Sciatic nerve (tissue), 2 donors: ENCODE measurements around the gene GPR34. TPM values are rescaled to one million over a fixed set of nuclear protein-coding genes. Genes with fewer than 3 reads are reported as not detected.
"Not testable (repeated sequence)": the region's sequence is repeated elsewhere in the genome, so short reads cannot be mapped to it uniquely, and the experiment has no call there.

Source experiments
- ATAC-seq: fragments of 200-7000 bp; cut with Tn5 transposase; one replicate; pipeline ENCODE4 v1.9.1; 2020; ENCODE audit warnings: mild to moderate bottlenecking, moderate library complexity
- DNase-seq: peaks from one replicate; pipeline ENCODE4 v3.0.0-alpha.2; 2020; ENCODE audit warnings: low spot score
- intact Hi-C: fragments of 100-400 bp; cut with DNase I; formaldehyde crosslinking; loops from one replicate; pipeline ENCODE4 v1.14.2; 2022
- total RNA-seq: library from RNA; stranded (reverse); fragmentation: NEBNext Ultra II Directional; extraction: Animal tissue kit (Norgen Biotek cat#: 25700); gene quantifications from one replicate; pipeline ENCODE4 v1.2.1, GENCODE V29; 2021
- donor health status: DM: no; HTN: no; CAD: no.
- donor health status: DM: no; HTN: no; CAD: no.

Gene GPR34, protein sequence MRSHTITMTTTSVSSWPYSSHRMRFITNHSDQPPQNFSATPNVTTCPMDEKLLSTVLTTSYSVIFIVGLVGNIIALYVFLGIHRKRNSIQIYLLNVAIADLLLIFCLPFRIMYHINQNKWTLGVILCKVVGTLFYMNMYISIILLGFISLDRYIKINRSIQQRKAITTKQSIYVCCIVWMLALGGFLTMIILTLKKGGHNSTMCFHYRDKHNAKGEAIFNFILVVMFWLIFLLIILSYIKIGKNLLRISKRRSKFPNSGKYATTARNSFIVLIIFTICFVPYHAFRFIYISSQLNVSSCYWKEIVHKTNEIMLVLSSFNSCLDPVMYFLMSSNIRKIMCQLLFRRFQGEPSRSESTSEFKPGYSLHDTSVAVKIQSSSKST
- 10.3 TPM for total RNA-seq

- intact Hi-C loops, result no loop called here
- no peak for ATAC-seq
- no peak for DNase-seq
Observed at GRCh38 chrX:41688835-41689234, at the start of gene GPR34. TSS of gene GPR34 (plus strand) at chrX:41688973. CDS start at chrX:41695634, 6,661 bp downstream.

GRCh38 chrX:41646201-41646600 lies 42.6 kb upstream of the GPR34 start:
- DNase-seq, intact Hi-C loops, ATAC-seq: not testable (repeated sequence)

GRCh38 chrX:41653125-41653524 lies 35.6 kb upstream of the GPR34 start:
- intact Hi-C loops, result no loop called here
- ATAC-seq (no peak), DNase-seq (no peak)

- ATAC-seq (no peak), DNase-seq (no peak)
- intact Hi-C loops, result no loop called here
Observed at GRCh38 chrX:41655101-41655500, 33.7 kb upstream of the GPR34 start.

- DNase-seq (no peak), ATAC-seq (no peak)
- intact Hi-C loops, result no loop called here
Observed at GRCh38 chrX:41655631-41656030, 33.1 kb upstream of the GPR34 start.

GRCh38 chrX:41661366-41662095 lies 27.2 kb upstream of the GPR34 start:
- DNase-seq, result no peak
- ATAC-seq, result no peak
- intact Hi-C loops, result no loop called here

GRCh38 chrX:41664375-41664901 lies 24.3 kb upstream of the GPR34 start:
- ATAC-seq (no peak), DNase-seq (no peak)
- intact Hi-C loops, result no loop called here

GRCh38 chrX:41664908-41665307 lies 23.9 kb upstream of the GPR34 start:
- intact Hi-C loops, result no loop called here
- ATAC-seq (no peak), DNase-seq (no peak)

- DNase-seq (no peak), ATAC-seq (no peak)
- intact Hi-C loops, result no loop called here
Observed at GRCh38 chrX:41665686-41666085, 23.1 kb upstream of the GPR34 start.

DNA sequence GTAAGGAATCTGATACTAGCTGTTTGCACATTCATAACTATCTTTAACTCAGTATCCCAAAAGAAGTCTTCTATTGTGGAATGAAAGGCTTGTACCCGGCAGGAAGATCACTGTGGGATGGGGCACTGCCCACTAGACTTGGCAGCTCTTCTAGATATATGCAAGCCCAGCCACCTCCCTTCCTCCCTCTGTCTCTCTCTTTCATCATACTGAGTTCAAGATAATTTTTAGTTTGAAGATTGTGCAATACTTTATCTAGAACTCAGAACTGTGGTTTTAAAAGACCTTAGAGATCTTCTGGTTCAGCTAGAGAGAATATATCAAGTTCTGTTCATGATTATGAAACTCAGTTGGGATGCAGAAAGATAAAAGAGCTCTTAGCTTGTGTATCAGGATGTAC lies 22.5 kb upstream of the GPR34 start:
- intact Hi-C loops, result no loop called here
- ATAC-seq (peak; percentile 45), DNase-seq (no peak)

- intact Hi-C loops, result no loop called here
- DNase-seq, result no peak
- no peak for ATAC-seq
Observed at GRCh38 chrX:41667631-41668030, 21.1 kb upstream of the GPR34 start.

- intact Hi-C loops, result no loop called here
- DNase-seq (no peak), ATAC-seq (no peak)
Observed at GRCh38 chrX:41670112-41670511, 18.7 kb upstream of the GPR34 start.

DNA sequence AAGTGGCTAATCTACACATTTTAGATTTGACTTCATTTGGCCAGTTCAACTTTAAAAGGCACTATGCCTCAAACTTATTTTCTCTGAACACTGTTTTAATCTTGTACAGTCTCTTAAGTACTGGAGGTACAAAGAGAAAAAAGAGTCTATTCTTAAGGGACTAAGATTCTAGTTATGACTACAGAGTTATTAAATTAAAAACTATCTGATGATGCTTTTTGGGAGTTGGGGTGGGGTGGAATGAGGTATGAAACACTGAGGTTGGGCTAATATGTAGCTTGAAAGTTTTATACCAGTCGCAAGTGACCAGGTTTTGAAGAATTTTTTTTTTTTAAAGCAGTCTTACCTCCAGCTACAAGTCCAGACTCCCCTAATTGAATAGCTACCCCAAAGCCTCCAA lies 17.7 kb upstream of the GPR34 start:
- ATAC-seq, result no peak
- DNase-seq, result no peak
- intact Hi-C loops, result no loop called here

GRCh38 chrX:41672643-41673042 lies 16.1 kb upstream of the GPR34 start:
- DNase-seq (no peak), ATAC-seq (no peak)
- intact Hi-C loops, result no loop called here

DNA sequence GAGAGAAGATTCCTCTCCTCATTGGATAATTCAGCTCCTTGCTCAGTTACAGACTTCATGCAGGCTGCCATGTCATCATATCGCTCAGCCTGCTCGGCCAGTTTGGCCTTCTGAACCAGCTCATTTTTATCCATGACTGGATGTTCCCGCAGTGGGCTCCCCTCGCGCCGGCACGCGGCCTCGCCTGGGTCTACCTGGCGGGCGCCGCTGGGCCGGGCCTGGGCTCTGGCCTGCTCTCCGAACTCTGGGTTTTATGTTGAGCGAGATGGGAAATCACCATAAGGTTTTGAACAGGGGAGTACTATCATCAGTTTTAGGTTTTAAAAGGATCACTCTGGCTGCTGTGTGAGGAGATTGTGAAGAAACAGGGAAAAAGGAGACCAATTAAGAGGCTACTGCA lies 12.4 kb upstream of the GPR34 start:
- ATAC-seq, DNase-seq, intact Hi-C loops: not testable (repeated sequence)

DNA sequence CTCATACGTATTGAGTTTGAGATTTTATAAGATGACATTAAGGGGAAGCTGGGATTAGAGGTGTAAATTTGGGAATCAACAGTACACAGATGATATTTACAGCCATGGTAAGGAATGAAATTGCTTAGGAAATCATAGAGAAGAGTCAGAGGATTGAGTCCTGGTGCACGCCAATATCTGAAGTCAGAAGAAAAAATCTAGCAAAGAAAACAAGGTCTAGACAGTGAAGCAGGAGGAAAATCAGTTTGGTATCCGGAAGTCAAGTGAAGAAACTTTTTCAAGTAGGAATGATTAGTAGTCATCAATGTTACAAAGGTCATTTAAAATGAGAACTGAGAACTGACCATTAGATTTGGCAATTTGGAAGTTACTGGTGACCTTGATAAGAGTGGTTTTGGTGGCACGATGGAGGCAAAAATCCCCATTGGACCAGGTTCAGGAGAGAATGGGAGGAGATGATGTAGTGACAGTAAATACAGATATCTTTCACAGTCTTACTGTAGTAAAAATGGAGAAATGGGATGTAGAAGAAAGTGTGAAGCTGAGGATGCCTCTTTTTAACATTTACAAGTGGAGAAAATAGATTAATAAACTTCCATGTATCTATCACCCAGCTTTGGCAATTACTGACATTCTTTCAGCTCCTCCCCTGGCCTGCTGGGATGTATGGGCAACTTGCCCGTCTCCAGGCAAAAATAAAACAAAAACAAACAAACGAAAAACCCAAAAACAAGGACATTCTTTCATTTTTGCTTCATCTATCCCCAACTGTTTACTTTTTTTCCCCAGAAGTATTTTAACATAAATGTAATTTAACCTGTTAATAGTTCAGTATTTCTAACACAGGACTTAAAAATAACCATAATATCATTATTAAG lies 11.4 kb upstream of the GPR34 start:
- intact Hi-C loops, result no loop called here
- ATAC-seq, result no peak
- DNase-seq, result no peak

- no peak for DNase-seq
- no peak for ATAC-seq
- intact Hi-C loops, result no loop called here
Observed at GRCh38 chrX:41684138-41684537, 4.6 kb upstream of the GPR34 start.

- ATAC-seq (no peak), DNase-seq (no peak)
- intact Hi-C loops, result no loop called here
Observed at GRCh38 chrX:41684940-41685339, 3.8 kb upstream of the GPR34 start.

DNA sequence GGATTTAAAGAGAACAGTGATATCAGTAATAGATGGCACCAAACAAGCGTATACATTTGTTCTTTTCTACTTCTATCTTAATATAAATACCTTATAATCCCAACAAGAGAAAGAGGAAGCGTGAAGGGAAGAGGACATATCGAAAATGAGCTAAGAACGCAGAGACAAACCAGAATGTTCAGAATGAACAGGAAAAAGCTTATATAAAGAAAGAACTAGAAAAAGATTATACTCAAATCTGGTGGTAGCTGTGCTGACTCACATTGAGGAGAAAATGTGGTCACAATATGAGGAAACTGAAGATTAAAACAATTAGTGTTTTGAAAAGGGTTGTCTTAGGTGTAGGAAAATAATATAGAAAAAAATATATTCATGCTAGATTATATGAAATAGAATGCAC lies 2.0 kb upstream of the GPR34 start:
- DNase-seq, result no peak
- no peak for ATAC-seq
- intact Hi-C loops, result no loop called here
